ENCODE measurements around the gene LRRC37A3.
A peak's percentile ranks its signal among the peaks of the same experiment; 100 is the strongest.

Gene LRRC37A3

DNA sequence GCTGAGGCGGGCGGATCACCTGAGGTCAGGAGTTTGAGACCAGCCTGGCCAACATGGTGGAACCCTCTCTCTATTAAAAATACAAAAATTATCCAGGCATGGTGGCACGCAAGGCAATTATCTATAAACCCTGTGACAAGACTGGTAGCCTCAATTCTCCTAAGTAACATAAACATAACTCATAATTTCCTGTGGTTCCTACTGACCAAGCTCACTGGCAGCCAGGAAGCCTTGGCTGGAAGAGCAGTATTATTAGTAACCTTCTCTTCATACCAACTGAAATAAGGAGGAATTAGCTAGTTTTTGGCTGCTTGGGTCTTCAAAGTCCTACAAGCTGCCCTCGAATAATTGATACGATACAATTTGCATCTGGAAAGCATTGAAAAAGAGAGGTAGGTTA is 31.6 kb upstream of the LRRC37A3 start:
- DNase-seq: no peak
- peaks cover 5% of the 10 kb centered on the region for H3K27me3 Mint-ChIP-seq (ENCODE audit: low read depth, poor library complexity)
- H3K4me3 Mint-ChIP-seq: no peak overlapping the region
- H3K4me1 Mint-ChIP-seq: no peaks in the 10 kb centered on the region
- no peaks in the 10 kb centered on the region for H3K36me3 Mint-ChIP-seq (ENCODE audit: low read depth)
- H3K27ac Mint-ChIP-seq: no peak overlapping the region
- TF ChIP-seq, protein P1, sequence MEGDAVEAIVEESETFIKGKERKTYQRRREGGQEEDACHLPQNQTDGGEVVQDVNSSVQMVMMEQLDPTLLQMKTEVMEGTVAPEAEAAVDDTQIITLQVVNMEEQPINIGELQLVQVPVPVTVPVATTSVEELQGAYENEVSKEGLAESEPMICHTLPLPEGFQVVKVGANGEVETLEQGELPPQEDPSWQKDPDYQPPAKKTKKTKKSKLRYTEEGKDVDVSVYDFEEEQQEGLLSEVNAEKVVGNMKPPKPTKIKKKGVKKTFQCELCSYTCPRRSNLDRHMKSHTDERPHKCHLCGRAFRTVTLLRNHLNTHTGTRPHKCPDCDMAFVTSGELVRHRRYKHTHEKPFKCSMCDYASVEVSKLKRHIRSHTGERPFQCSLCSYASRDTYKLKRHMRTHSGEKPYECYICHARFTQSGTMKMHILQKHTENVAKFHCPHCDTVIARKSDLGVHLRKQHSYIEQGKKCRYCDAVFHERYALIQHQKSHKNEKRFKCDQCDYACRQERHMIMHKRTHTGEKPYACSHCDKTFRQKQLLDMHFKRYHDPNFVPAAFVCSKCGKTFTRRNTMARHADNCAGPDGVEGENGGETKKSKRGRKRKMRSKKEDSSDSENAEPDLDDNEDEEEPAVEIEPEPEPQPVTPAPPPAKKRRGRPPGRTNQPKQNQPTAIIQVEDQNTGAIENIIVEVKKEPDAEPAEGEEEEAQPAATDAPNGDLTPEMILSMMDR (IDR thresholded peaks at IDR 0.05): no peak
- no peaks in the 10 kb centered on the region for H3K9me3 Mint-ChIP-seq

- TF ChIP-seq, protein P1 (IDR thresholded peaks at IDR 0.05): no peak
- Mint-ChIP-seq H3K9me3 (no peaks in the 10 kb centered on the region), H3K4me3 (no peak overlapping the region), H3K27me3 (ENCODE audit: low read depth, poor library complexity) (peaks cover 4% of the 10 kb centered on the region), H3K36me3 (ENCODE audit: low read depth) (no peaks in the 10 kb centered on the region), H3K4me1 (no peaks in the 10 kb centered on the region), H3K27ac (no peak overlapping the region)
- no peak for DNase-seq
Observed at GRCh38 chr17:64947152-64947551, 27.9 kb upstream of the LRRC37A3 start.

DNA sequence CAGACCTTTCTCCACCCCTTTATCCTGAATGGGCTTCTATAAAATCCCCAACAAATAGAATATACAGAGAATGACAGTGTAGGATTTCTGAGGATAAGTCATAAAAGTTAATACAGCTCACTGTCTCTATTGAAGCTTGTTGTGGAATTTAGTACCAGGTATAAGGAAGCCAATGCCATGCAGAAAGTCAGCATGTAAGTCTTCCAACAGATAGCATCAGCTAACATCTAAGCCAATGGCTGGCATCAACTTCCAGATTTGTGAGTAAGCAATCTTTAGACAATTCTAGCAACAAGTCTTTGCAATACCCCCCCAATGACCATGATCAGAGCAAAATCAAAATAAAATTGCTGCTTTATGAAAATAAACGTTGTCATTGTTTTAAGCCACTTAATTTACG is 22.5 kb upstream of the LRRC37A3 start:
- H3K27ac Mint-ChIP-seq: no peak overlapping the region
- TF ChIP-seq, protein P1 (IDR thresholded peaks at IDR 0.05): no peak
- DNase-seq: no peak
- H3K4me3 Mint-ChIP-seq: no peak overlapping the region
- H3K4me1 Mint-ChIP-seq: peaks cover 5% of the 10 kb centered on the region
- H3K27me3 Mint-ChIP-seq (ENCODE audit: low read depth, poor library complexity): peaks cover 17% of the 10 kb centered on the region
- H3K36me3 Mint-ChIP-seq (ENCODE audit: low read depth): no peaks in the 10 kb centered on the region
- H3K9me3 Mint-ChIP-seq: no peaks in the 10 kb centered on the region

DNA sequence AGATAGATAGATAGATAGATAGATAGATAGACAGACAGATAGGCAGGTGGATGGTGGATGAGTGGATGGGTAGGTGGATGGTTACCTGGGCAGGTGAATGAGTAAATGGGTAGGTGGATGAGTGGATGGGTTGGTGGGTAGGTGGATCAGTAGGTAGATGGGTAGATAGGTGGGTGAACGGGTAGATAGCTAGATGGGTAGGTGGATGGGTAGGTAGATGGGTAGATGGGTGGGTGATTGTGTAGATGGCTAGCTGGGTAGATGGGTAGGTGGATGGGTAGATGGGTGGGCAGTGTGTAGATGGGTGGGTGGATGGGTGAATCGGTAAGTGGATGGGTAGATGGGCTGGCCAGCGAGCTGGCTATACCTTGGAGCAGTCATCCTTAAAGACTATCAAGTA is 21.8 kb upstream of the LRRC37A3 start:
- no peak overlapping the region for H3K27ac Mint-ChIP-seq
- no peak overlapping the region for H3K4me3 Mint-ChIP-seq
- no peaks in the 10 kb centered on the region for H3K9me3 Mint-ChIP-seq
- H3K4me1 Mint-ChIP-seq: peaks cover 5% of the 10 kb centered on the region
- DNase-seq: no peak
- TF ChIP-seq, protein P1 (IDR thresholded peaks at IDR 0.05): no peak
- peaks cover 17% of the 10 kb centered on the region for H3K27me3 Mint-ChIP-seq (ENCODE audit: low read depth, poor library complexity)
- H3K36me3 Mint-ChIP-seq (ENCODE audit: low read depth): no peaks in the 10 kb centered on the region

DNA sequence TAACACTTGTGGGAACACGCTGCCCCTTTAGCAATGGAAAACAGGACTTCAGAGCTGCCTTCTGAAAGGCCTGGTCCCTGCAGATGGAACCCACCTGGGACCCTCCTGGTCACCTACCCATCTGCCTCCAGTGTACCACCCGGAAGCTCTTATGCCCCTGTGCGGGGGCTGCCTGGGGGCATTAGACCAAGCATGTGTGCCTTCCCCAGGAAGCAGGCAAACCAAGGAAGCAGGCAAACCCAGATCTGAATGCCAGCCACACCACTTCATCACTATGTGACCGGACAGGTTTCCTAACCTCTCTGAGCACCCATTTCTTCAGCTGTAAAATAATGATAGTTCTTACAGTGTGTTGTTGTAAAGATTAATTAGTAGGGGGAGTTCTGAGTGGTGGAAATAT is 20.8 kb upstream of the LRRC37A3 start:
- no peak for DNase-seq
- TF ChIP-seq, protein P1 (IDR thresholded peaks at IDR 0.05): no peak
- Mint-ChIP-seq H3K36me3 (ENCODE audit: low read depth) (no peaks in the 10 kb centered on the region), H3K27ac (no peak overlapping the region), H3K27me3 (ENCODE audit: low read depth, poor library complexity) (peaks cover 17% of the 10 kb centered on the region), H3K9me3 (no peaks in the 10 kb centered on the region), H3K4me1 (peaks cover 5% of the 10 kb centered on the region), H3K4me3 (no peak overlapping the region)

DNA sequence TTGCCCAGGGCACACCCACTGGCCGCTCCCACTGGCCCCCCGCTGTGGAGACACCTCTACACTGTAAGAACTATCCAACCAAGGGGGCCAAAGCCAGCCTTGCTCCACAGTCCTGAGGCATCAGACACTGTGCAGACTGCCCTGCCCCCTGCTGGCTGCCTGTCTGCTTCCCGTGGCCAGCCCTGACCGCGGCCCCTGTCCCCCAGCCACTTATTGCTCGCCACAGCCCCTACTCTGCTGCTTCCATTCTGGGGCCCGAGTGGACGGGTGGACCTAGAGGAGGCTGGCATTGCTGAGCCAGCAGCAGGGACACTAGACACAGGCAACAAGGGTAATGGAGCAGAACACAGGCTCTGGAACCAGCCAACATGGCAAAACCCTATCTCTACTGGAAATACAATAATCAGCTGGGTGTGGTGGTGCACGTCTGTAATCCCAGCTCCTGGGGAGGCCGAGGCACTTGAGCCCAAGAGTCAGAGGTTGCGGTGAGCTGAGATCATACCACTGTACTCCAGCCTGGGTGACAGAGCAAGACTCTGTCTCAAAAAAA is 19.7 kb upstream of the LRRC37A3 start:
- no peaks in the 10 kb centered on the region for H3K36me3 Mint-ChIP-seq (ENCODE audit: low read depth)
- H3K27me3 Mint-ChIP-seq (ENCODE audit: low read depth, poor library complexity): peaks cover 13% of the 10 kb centered on the region
- no peak overlapping the region for H3K27ac Mint-ChIP-seq
- peak; percentile 71 for DNase-seq
- H3K4me1 Mint-ChIP-seq: peaks cover 5% of the 10 kb centered on the region
- TF ChIP-seq, protein P1 (IDR thresholded peaks at IDR 0.05): peak; percentile 62
- no peaks in the 10 kb centered on the region for H3K9me3 Mint-ChIP-seq
- H3K4me3 Mint-ChIP-seq: no peak overlapping the region
